Thymus (tissue), 11 donors: ENCODE measurements around the gene TRIM72. TPM values are rescaled to one million over a fixed set of nuclear protein-coding genes. Genes with fewer than 3 reads are reported as not detected.
"Not testable (repeated sequence)": the region's sequence is repeated elsewhere in the genome, so short reads cannot be mapped to it uniquely, and the experiment has no call there.

Experiments
- DNase-seq, 9 donors: peaks; one replicate each; pipeline ENCODE4 v3.0.0-alpha.2; 2013; ENCODE audit warnings: low spot score in 9 of 9, low read depth in 6 of 9, missing footprints in 1 of 9
- H3K27ac ChIP-seq, 2 donors: one replicate each; pipeline ENCODE4 v1.5.1; 2013; ENCODE audit warnings: control low read depth in 1 of 2, low read depth in 1 of 2, low read length in 1 of 2, mild to moderate bottlenecking in 1 of 2, moderate library complexity in 1 of 2
- H3K27me3 ChIP-seq, 2 donors: one replicate each; pipeline ENCODE4 v1.5.1; 2013; ENCODE audit warnings: low read length in 1 of 2; ENCODE audit not compliant: control insufficient read depth in 2 of 2, insufficient read depth in 1 of 2
- H3K36me3 ChIP-seq, 2 donors: one replicate each; pipeline ENCODE4 v1.5.1; 2013; ENCODE audit warnings: low read length in 1 of 2, mild to moderate bottlenecking in 1 of 2, moderate library complexity in 1 of 2; ENCODE audit not compliant: control insufficient read depth in 2 of 2, insufficient read depth in 2 of 2
- H3K4me1 ChIP-seq, 2 donors: one replicate each; pipeline ENCODE4 v1.5.1; 2013; ENCODE audit warnings: low read length in 2 of 2; ENCODE audit not compliant: control insufficient read depth in 2 of 2, insufficient read depth in 2 of 2
- H3K4me3 ChIP-seq, 2 donors: one replicate each; pipeline ENCODE4 v1.5.1; 2013; ENCODE audit warnings: low read length in 2 of 2, control low read depth in 1 of 2, mild to moderate bottlenecking in 1 of 2
- H3K9me3 ChIP-seq, 2 donors: one replicate each; pipeline ENCODE4 v1.5.1; 2013; ENCODE audit warnings: low read length in 1 of 2, mild to moderate bottlenecking in 1 of 2; ENCODE audit not compliant: control insufficient read depth in 2 of 2, insufficient read depth in 1 of 2
- WGBS: extraction: QIAGEN DNeasy Blood & Tissue Kit; methylation state at CpG from one replicate; pipeline ENCODE4 v1.1.7; 2013; 5-methylcytosine and 5-hydroxymethylcytosine counted together
- polyA plus RNA-seq: library from polyadenylated mRNA; stranded (reverse); fragments of 200-250 nt; gene quantifications from one replicate; pipeline ENCODE4 v1.2.3, GENCODE V29; 2013
- total RNA-seq: library from RNA; stranded (reverse); fragments of 120-200 nt; gene quantifications from one replicate; pipeline ENCODE4 v1.2.4, GENCODE V29; 2013
- donor health status: healthy.

Gene TRIM72
- total and polyA plus RNA-seq, 2 donors, result 0.19 to 0.50 TPM

DNA sequence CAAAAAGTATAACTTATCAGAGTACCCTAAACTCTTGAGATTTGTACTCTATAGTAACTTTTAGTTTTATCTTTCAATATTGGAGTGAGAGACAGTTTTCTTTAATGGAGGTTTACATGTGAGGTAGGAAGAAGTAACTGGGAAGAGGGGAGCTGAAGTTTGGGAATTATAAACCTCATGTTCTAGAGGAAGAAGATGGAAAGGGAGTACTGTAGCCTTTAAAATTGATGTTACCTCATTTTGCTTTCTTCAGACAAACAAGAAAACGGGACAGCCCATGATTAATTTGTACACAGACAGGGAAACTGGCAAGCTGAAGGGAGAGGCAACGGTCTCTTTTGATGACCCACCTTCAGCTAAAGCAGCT is 24.5 kb upstream of the TRIM72 start:
- Histone ChIP-seq H3K27ac (no peak overlapping the region), H3K4me3 (no peak overlapping the region), H3K9me3 (no peaks in the 10 kb centered on the region), H3K4me1 (peaks cover 4 to 13% of the 10 kb centered on the region in 2 donors), H3K36me3 (peaks cover 96 to 99% of the 10 kb centered on the region in 2 donors), H3K27me3 (no peaks in the 10 kb centered on the region)
- 98% methylated on average over 2 of the region's 2 CpGs for WGBS
- DNase-seq, result no peak

DNA sequence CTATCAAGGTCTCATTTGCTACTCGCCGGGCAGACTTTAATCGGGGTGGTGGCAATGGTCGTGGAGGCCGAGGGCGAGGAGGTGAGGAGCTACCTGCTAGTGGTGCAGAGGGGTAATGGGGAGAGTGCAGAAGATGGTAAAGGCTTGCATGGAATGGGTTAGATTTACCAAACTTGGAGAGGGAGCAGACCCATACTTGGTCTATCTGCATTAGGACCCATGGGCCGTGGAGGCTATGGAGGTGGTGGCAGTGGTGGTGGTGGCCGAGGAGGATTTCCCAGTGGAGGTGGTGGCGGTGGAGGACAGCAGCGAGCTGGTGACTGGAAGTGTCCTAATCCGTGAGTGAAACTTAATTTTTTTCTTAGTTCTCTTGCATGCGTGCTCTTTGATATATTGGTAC is 23.9 kb upstream of the TRIM72 start:
- peaks cover 4 to 10% of the 10 kb centered on the region in 2 donors for H3K4me1 ChIP-seq
- H3K4me3 ChIP-seq, result no peak overlapping the region
- 98% methylated on average over 12 of the region's 12 CpGs for WGBS
- no peaks in the 10 kb centered on the region for H3K27me3 ChIP-seq
- H3K36me3 ChIP-seq, result peaks cover 94 to 100% of the 10 kb centered on the region in 2 donors
- no peaks in the 10 kb centered on the region for H3K9me3 ChIP-seq
- DNase-seq, result no peak
- H3K27ac ChIP-seq, result no peak overlapping the region

DNA sequence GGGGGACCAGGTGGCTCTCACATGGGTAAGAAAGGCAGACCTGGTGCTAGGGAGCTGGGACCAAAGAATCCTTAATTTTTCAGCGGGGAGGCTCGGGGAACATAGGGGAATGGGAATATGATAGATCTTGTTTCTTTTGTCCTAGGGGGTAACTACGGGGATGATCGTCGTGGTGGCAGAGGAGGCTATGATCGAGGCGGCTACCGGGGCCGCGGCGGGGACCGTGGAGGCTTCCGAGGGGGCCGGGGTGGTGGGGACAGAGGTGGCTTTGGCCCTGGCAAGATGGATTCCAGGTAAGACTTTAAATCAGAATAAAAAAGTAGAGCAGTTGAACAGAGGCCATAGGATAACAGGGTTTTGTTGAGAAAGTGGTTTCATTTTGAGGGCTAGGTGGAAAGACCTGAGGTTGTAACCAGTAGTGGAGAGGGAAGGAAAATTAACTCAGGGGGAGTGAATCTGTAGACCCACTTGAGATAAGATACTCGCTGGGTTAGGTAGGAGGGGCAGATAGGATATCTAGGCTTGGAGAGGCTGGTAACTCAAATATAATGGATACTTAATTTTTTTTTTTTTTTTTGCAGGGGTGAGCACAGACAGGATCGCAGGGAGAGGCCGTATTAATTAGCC is 23.0 kb upstream of the TRIM72 start:
- no peak overlapping the region for H3K4me3 ChIP-seq
- 98% methylated on average over 17 of the region's 17 CpGs for WGBS
- no peaks in the 10 kb centered on the region for H3K27me3 ChIP-seq
- no peak overlapping the region for H3K27ac ChIP-seq
- H3K36me3 ChIP-seq, result peaks cover 93 to 100% of the 10 kb centered on the region in 2 donors
- H3K4me1 ChIP-seq, result peaks cover 3% of the 10 kb centered on the region in 2 donors
- H3K9me3 ChIP-seq, result no peaks in the 10 kb centered on the region
- no peak for DNase-seq

DNA sequence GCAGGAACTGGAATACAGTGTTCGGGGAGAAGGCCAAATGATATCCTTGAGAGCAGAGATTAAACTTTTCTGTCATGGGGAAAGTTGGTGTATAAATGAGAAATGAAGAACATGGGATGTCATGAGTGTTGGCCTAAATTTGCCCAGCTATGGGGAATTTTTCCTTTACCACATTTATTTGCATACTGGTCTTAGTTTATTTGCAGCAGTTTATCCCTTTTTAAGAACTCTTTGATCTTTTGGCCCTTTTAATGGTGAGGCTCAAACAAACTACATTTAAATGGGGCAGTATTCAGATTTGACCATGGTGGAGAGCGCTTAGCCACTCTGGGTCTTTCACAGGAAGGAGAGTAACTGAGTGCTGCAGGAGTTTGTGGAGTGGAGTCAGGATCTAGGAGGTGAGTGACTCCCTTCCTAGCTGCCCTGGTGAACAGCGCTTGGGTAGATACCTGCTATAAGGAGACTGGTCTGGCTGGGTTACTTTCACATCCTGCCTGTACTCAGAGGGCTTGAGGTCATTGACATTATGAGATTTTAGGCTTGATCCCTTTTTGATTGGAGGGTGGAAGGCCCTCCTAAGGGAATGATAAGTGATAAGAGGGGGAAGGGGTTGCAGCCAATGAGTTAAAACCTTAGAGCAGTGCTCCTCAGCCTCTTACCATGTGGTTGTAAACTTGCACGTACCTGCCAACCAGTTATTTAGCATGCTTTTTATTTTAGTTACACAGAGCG is 22.1 kb upstream of the TRIM72 start:
- 96% methylated on average over 5 of the region's 5 CpGs for WGBS
- no peak overlapping the region for H3K27ac ChIP-seq

DNA sequence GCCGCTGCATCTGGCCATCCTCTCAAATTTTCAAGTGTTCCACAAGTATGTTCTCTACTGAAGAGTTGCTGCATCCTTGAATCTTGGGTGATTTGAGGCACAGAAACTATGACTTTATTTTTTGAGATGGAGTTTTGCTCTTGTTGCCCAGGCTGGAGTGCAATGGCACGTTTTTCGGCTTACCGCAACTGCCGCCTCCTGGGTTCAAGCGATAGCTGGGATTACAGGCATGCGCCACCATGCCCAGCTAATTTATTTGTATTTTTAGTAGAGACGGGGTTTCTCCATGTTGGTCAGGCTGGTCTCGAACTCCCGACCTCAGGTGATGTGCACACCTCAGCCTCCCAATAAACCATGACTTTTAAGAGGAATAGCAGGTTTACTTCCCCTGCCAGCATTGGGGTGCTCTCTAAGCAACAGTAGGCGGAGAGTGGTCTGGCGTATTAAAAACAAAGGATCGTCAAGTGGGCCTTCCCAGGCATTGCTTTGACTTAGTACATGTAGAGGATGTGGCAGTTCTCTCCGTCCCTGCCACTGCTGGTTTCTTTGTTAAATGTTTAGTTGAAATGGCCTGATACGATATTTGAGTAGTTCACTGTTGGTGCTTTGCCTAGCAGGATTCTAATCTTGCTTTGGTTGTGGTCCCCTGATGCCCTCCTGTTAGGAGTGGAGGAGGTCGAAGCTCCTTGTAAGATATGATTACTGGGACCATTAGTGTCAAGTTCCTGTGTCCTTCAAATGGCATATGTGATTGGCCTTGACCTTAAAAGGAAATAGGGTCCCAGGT is 20.9 kb upstream of the TRIM72 start:
- no peaks in the 10 kb centered on the region for H3K4me1 ChIP-seq
- H3K4me3 ChIP-seq, result no peak overlapping the region
- H3K27me3 ChIP-seq, result no peaks in the 10 kb centered on the region
- H3K36me3 ChIP-seq, result peaks cover 87 to 88% of the 10 kb centered on the region in 2 donors
- H3K27ac ChIP-seq, result no peak overlapping the region
- WGBS, result 97% methylated on average over 16 of the region's 16 CpGs
- no peaks in the 10 kb centered on the region for H3K9me3 ChIP-seq
- no peak for DNase-seq

More for the DNA sequence above, 22.1 kb upstream of the TRIM72 start:
- no peak for DNase-seq
- Histone ChIP-seq H3K4me1 (no peaks in the 10 kb centered on the region), H3K4me3 (no peak overlapping the region), H3K27me3 (no peaks in the 10 kb centered on the region), H3K9me3 (no peaks in the 10 kb centered on the region), H3K36me3 (peaks cover 93 to 96% of the 10 kb centered on the region in 2 donors)

DNA sequence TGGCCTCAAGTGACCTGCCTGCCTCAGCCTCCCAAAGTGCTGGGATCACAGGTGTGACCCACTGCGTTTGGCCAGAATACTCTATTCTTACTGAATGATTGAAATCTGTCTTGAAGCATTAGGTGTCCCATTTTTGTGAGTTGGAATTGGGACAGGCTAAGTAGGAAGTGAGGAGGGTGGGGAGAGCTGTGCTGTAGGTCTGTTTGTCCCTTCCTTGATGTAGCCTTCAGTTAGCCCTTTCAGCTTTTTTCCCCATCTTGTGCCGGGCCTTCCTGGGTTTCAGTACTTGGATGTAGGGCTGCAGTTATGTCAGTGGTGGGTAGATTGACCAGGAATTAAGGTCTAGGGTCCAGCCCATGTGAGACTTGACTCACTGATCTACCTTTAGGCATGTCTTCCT is 20.0 kb upstream of the TRIM72 start:
- Histone ChIP-seq H3K27me3 (no peaks in the 10 kb centered on the region), H3K36me3 (peaks cover 83 to 86% of the 10 kb centered on the region in 2 donors), H3K9me3 (no peaks in the 10 kb centered on the region), H3K27ac (no peak overlapping the region), H3K4me3 (no peak overlapping the region), H3K4me1 (peaks cover 0 to 5% of the 10 kb centered on the region in 2 donors)
- 98% methylated on average over 2 of the region's 2 CpGs for WGBS
- DNase-seq, result no peak

DNA sequence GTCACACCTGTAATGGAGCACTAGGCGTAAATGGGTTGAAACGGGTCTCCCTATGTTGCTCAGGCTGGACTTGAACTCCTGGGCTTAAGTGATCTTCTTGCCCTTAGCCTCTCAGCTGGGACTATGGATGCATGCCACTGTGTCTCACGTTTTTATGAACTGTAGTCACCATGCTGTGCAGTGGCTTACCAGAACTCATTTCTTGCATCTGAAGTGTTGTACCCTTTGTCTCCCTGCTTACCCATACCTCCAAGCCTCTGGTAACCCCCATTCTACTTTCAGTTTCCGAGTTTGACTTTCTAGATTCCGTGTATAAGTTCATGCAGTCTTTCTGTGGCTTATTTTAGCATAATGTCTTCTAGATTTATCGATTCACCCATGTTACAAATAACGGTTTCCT is 19.0 kb upstream of the TRIM72 start:
- Histone ChIP-seq H3K9me3 (no peaks in the 10 kb centered on the region), H3K4me1 (peaks cover 0 to 5% of the 10 kb centered on the region in 2 donors), H3K27ac (no peak overlapping the region), H3K27me3 (no peaks in the 10 kb centered on the region), H3K36me3 (peaks cover 75 to 88% of the 10 kb centered on the region in 2 donors), H3K4me3 (no peak overlapping the region)
- no peak for DNase-seq
- WGBS, result 94% methylated on average over 7 of the region's 7 CpGs

DNA sequence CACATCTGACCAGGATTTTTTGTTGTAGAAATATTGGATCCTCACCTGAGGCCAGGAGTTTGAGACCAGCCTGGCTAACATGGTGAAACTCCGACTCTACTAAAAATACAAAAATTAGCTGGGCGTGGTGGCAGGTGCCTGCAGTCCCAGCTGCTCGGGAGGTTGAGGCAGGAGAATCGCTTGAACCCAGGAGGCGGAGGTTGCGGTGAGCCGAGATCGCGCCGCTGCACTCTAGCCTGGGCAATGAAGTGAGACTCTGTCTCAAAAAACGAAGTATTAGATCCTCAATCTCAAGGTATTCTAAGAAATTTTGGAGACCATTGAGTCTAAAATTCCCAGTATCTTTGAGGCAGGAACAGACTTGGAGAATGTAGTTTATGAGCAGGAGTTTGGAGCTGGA is 18.1 kb upstream of the TRIM72 start:
- not testable (repeated sequence) for DNase-seq, H3K9me3 ChIP-seq, H3K4me3 ChIP-seq, H3K4me1 ChIP-seq, H3K27me3 ChIP-seq, H3K27ac ChIP-seq
- peaks cover 67 to 78% of the 10 kb centered on the region in 2 donors for H3K36me3 ChIP-seq
- 98% methylated on average over 11 of the region's 11 CpGs for WGBS
